Measurements from ENCODE around the gene TSPO2. TPM values are rescaled to one million over a fixed set of nuclear protein-coding genes. Genes with fewer than 3 reads are reported as not detected.

Gene TSPO2
- total RNA-seq, 4 donors from 2014 or later = not detected

DNA sequence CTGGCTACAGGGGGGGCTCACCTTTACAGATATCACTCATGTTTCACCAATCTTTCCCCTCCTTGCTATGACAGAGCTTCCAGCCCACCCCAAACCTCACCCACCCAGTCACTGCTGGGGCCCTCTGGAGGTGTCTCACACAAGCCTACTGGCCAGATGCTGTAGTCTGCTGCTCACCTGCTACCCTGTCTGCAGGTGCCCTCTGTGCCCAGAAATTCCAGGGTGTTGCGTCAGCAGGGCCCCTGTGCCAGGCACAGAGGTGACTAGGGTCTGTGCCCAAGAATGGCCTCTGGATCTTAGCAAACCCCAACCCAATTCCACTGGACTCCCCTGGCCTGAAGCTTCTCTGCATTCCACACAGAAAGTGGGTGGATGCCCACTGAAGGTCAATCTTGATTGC, 24.6 kb upstream of the TSPO2 start:
- no peak overlapping the region for H3K27ac ChIP-seq (replicated peaks in 1 of 4)
- no peaks in the 10 kb centered on the region for H3K27me3 ChIP-seq
- whole genome bisulfite sequencing = no CpG with 5 or more reads among the region's 1 CpG
- H3K4me3 ChIP-seq = no peak overlapping the region
- H3K9me3 ChIP-seq = no peaks in the 10 kb centered on the region
- no peak for TF ChIP-seq POLR2A (IDR thresholded peaks at IDR 0.05; ENCODE audit: low read depth)
- TF ChIP-seq CTCF (IDR thresholded peaks at IDR 0.05) = no peak
- no peak for TF ChIP-seq EP300 (IDR thresholded peaks at IDR 0.05)
- TF ChIP-seq POLR2AphosphoS5 (IDR thresholded peaks at IDR 0.05) = no peak
- no peak for DNase-seq (ENCODE audit: extremely low spot score)
- intact Hi-C loops (cut with DNase I) = no loop called here
- H3K4me1 ChIP-seq = peaks cover 0 to 4% (median 0%) of the 10 kb centered on the region in 4 donors
- H3K36me3 ChIP-seq = no peaks in the 10 kb centered on the region

DNA sequence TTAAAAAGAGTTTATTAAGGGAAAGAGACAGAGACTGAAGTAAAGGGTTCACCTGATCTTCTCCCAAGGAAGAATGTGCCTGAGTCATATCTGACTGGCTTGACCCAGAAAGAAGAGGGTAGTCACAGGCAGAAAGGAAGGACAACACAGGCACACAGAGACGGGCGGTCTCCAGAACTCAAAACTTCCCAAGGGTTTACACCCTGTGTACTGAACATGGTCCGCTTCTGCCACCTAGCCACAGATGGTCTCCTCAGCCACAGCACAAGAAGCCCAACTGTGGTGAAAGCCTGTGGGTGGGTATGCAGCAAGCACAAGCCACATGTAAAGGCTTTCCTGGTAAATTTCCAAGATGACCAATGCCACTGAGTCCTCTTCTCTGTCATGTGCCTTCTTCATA, 20.4 kb upstream of the TSPO2 start:
- H3K9me3 ChIP-seq = no peaks in the 10 kb centered on the region
- H3K27me3 ChIP-seq = no peaks in the 10 kb centered on the region
- DNase-seq (ENCODE audit: extremely low spot score) = no peak
- H3K4me1 ChIP-seq = peaks cover 0 to 4% (median 0%) of the 10 kb centered on the region in 4 donors
- 87% methylated on average over 3 of the region's 3 CpGs for WGBS
- no peak overlapping the region for H3K4me3 ChIP-seq
- TF ChIP-seq EP300 (IDR thresholded peaks at IDR 0.05) = no peak
- TF ChIP-seq CTCF (IDR thresholded peaks at IDR 0.05) = no peak
- no peak for TF ChIP-seq POLR2AphosphoS5 (IDR thresholded peaks at IDR 0.05)
- intact Hi-C loops (cut with DNase I) = loop anchor here (10.0 kb wide), 2 partner anchors 1037 to 1677 kb away; no protein-coding TSS in a partner anchor
- H3K27ac ChIP-seq (replicated peaks in 1 of 4) = no peak overlapping the region
- H3K36me3 ChIP-seq = no peaks in the 10 kb centered on the region

DNA sequence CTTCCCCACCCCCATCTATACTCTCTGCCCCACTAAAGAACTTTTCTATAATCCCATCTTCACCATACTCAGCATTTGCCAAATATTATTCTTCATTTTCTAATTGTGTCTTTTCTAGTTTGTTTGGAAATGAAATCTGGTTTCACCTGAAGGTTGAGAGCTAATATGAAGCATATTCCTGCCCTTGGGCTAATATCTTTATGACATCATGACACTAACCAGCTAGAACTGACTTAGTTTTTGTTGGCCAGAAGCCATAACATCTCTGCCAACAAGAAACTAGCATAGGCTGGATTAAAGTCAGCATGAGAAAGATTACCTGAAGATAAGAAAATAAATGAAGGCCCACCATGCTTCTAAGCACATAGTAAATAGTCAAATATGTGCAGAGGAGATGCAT, 20.0 kb upstream of the TSPO2 start:
- DNase-seq (ENCODE audit: extremely low spot score) = no peak
- no peaks in the 10 kb centered on the region for H3K9me3 ChIP-seq
- peaks cover 2 to 6% (median 3%) of the 10 kb centered on the region in 4 donors for H3K4me1 ChIP-seq
- intact Hi-C loops (cut with DNase I) = loop anchor here (10.0 kb wide), 2 partner anchors 1037 to 1677 kb away; no protein-coding TSS in a partner anchor
- H3K4me3 ChIP-seq = no peak overlapping the region
- H3K36me3 ChIP-seq = no peaks in the 10 kb centered on the region
- TF ChIP-seq CTCF (IDR thresholded peaks at IDR 0.05) (no peak), POLR2A (IDR thresholded peaks at IDR 0.05; ENCODE audit: low read depth) (no peak), EP300 (IDR thresholded peaks at IDR 0.05) (no peak), POLR2AphosphoS5 (IDR thresholded peaks at IDR 0.05) (no peak)
- H3K27me3 ChIP-seq = no peaks in the 10 kb centered on the region
- H3K27ac ChIP-seq (replicated peaks in 1 of 4) = no peak overlapping the region

DNA sequence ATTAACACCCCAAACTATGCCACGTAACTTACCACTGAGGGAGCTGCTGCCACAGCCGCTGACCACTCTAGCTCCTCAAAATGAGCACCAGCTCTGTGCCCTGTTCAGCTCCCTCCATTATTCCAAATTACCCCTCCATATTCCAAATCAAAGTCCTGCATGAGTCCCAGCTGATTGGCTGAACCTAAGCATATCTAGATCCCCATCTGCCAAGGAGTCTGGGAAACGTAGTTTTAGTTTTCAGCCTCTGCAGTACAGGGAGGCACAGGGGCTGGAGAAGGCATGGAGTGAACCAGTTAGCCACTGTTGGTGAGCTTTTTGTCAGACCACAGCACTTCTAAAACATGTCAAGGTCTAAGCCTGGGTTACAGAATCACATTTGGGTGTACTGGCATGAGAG, 19.2 kb upstream of the TSPO2 start:
- no peak for DNase-seq (ENCODE audit: extremely low spot score)
- Histone ChIP-seq H3K9me3 (no peaks in the 10 kb centered on the region), H3K4me3 (no peak overlapping the region), H3K36me3 (no peaks in the 10 kb centered on the region), H3K4me1 (peaks cover 7 to 13% (median 11%) of the 10 kb centered on the region in 4 donors), H3K27me3 (no peaks in the 10 kb centered on the region), H3K27ac (replicated peaks in 1 of 4) (no peak overlapping the region)
- WGBS = 90% methylated on average over 3 of the region's 3 CpGs
- no peak for TF ChIP-seq CTCF (IDR thresholded peaks at IDR 0.05)
- no peak for TF ChIP-seq EP300 (IDR thresholded peaks at IDR 0.05)
- TF ChIP-seq POLR2AphosphoS5 (IDR thresholded peaks at IDR 0.05) = no peak
- no peak for TF ChIP-seq POLR2A (IDR thresholded peaks at IDR 0.05; ENCODE audit: low read depth)
- intact Hi-C loops (cut with DNase I) = loop anchor here (10.0 kb wide), 2 partner anchors 1038 to 1678 kb away; no protein-coding TSS in a partner anchor

GRCh38 chr6:41025966-41026530, 16.2 kb upstream of the TSPO2 start:
- Histone ChIP-seq H3K4me1 (peaks cover 12 to 23% (median 20%) of the 10 kb centered on the region in 4 donors), H3K4me3 (no peak overlapping the region), H3K9me3 (no peaks in the 10 kb centered on the region), H3K36me3 (no peaks in the 10 kb centered on the region), H3K27me3 (no peaks in the 10 kb centered on the region), H3K27ac (replicated peaks in 1 of 4) (no peak overlapping the region)
- intact Hi-C loops (cut with DNase I) = loop anchor here (5.0 to 10.0 kb wide), 3 partner anchors 41 to 1681 kb away; no protein-coding TSS in a partner anchor
- TF ChIP-seq CTCF (IDR thresholded peaks at IDR 0.05) (no peak), POLR2AphosphoS5 (IDR thresholded peaks at IDR 0.05) (no peak), EP300 (IDR thresholded peaks at IDR 0.05) (no peak), POLR2A (IDR thresholded peaks at IDR 0.05; ENCODE audit: low read depth) (no peak)
- 72% methylated on average over 3 of the region's 3 CpGs for WGBS
- DNase-seq (ENCODE audit: extremely low spot score) = no peak

Measured in esophagus muscularis mucosa (tissue), 4 donors.